NCI-H1048 (cell line): ENCODE results near the gene SCN5A.
"Not testable (repeated sequence)": the region's sequence is repeated elsewhere in the genome, so short reads cannot be mapped to it uniquely, and the experiment has no call there.

ENCODE experiments used
- DNase-seq: peaks from one replicate; lab custom pipeline; 2025; lab: John Stamatoyannopoulos, UW

SCN5A gene

GRCh38 chr3:38578081-38578475 lies 71.4 kb downstream of the SCN5A start:
- no peak for DNase-seq

GRCh38 chr3:38577371-38578080 lies 72.0 kb downstream of the SCN5A start:
- DNase-seq, result no peak

GRCh38 chr3:38576526-38577370 lies 72.7 kb downstream of the SCN5A start:
- DNase-seq, result no peak

DNA sequence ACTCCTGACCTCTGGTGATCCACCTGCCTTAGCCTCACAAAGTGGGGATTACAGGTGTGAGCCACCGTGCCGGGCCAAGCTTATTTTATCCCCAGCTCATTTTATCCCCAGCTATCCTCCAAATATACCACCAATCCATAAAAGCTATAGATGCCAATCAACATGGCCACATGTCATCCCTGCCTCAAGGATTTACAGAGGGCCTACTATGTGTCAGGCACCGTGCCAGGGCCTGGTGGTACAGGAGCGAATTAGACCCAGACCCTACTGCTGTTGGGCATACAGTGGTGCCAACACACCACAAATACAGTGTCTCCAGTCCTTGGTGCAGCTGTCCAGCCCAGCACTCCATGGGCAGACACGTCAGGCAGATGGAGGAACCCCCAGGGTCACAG lies 73.4 kb downstream of the SCN5A start:
- DNase-seq, result no peak

DNA sequence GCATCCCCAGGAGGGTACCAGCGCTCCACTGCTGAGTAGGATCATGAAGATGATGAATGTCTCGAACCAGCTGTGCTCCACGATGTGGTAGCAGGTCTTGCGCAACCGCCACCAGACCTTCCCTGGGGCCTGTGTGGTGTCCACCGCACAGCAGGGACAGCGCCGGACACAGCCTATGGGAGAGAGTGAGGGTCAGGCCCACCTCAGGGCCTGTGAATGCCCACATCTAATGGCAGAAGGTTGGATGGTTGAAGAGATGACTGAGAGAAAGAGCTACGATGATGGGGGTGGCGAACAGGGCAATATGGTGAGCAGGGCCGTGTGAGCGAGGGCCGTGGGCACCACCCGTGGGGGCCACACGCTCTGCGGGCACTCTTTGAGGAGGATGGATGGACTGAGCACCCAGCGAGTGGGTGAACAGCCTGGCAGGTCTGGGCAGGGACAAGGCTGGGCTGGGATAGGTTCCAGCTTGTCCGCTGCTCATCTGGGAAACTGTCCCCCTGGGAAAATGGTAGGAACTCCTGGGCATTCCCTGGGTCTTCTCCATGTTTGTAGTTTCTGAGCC lies 74.1 kb downstream of the SCN5A start:
- DNase-seq, result no peak

- no peak for DNase-seq
These were observed 74.8 kb downstream of the SCN5A start for GRCh38 chr3:38574411-38575278.

- no peak for DNase-seq
These were observed 75.9 kb downstream of the SCN5A start for GRCh38 chr3:38573556-38573955.

GRCh38 chr3:38573111-38573510 lies 76.4 kb downstream of the SCN5A start:
- no peak for DNase-seq

- DNase-seq, result no peak
These were observed 82.0 kb downstream of the SCN5A start for GRCh38 chr3:38567498-38567897.

DNA sequence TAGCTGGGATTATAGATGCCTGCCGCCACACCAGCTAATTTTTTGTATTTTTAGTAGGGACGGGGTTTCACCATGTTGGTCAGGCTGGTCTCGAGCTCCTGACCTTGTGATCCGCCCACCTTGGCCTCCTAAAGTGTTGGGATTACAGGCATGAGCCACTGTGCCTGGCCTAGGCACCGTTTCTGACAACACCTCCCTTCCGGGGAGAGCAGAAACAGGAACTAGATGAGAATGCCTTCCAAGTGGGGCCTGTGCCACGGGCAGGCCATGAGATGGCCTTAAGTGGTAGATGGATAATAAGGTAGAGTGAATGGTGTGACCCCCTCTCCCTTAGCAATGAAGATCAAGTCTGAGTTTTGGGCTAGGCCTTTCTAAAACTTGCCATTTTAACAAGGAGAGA lies 82.7 kb downstream of the SCN5A start:
- DNase-seq, result not testable (repeated sequence)

- no peak for DNase-seq
These were observed 83.3 kb downstream of the SCN5A start for GRCh38 chr3:38566215-38566528.

DNA sequence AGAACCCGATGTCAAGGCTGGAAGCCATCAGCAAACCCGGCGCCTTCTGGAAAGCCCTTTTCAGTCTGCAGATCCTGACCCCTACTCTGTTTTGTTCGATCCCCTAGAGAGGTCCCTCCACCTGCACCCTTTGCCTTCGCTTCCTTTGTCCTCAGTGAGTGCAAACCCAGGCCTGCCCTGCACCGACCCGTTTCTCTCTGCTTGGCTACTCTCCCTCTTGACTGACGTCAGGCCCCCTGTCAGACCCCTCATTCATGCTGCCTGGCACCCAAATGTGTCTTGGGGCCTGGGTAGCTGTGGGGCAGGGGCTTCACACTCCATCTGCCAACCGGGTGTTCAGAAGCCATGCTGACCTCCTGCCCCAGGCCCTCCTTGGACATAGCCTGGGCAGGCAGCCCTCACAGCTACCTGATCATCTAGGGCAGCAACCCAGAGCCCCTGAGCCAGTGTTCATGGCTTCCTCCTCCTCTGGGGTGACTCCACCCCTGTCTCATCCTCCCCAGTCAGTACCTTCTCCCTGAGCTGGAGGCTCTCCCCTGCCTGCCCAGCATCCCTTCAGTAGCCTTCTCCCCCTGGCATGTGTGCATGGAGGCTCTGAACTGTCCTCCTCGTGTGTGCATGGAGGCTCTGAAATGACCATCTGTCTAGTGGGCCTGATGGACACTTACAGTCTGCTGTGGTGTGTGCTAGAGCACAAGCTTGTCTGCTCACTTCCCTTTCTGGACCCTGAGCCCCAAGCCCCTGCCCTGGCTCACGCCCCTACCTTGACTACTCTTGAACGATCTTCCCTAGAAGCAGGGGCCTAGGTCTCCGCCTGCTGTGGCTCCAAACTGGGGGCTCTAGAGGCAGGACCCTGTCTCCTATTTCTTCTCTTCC lies 83.9 kb downstream of the SCN5A start:
- no peak for DNase-seq

- no peak for DNase-seq
These were observed 84.7 kb downstream of the SCN5A start for GRCh38 chr3:38564631-38565338.

DNA sequence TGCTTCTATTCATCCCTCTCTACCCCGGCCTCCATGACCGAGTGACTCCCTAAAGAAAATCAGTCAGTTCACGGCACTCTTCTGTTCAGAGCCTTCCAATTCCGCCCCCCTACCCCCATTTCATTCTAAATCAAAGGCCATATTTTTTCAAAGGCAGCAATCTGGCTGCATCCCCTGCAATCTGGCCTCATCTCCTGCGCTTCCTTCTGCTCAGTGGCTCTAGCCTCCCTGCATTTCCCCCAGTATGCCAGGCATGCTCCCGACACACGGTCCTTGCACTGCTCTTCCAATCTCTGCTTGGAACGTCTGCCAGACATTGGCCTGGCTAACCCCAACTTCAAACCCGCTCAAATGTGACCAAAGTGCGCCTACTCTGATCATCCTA lies 85.6 kb downstream of the SCN5A start:
- DNase-seq, result no peak

- no peak for DNase-seq
These were observed 86.2 kb downstream of the SCN5A start for GRCh38 chr3:38563070-38563885.

DNA sequence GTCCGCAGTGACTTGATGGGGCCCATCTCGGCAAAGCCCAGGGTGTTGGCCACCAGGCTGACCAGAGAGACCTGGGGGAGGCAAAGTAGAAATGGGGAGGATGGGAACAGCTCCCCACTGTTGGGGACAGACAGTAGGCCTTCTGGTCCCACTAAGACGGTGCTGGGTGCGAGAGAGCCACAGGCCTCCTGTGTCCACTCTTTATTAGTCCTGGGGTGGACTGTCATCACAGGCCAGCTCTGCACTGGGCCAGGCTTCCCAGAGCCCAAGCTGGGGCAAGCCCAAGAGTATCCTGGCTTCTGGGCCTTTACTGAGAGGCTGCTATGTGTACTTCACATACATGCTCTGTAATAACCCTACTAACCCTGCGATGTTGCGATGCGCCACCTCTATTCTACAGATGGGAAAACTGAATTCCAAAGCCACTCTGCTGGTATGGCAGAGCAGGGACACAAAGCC lies 87.0 kb downstream of the SCN5A start:
- DNase-seq, result no peak

GRCh38 chr3:38561746-38562466 lies 87.6 kb downstream of the SCN5A start:
- no peak for DNase-seq

GRCh38 chr3:38560996-38561717 lies 88.3 kb downstream of the SCN5A start:
- no peak for DNase-seq
